ENCODE data around the gene GDA. TPM values are rescaled to one million over a fixed set of nuclear protein-coding genes. Genes with fewer than 3 reads are reported as not detected.

The GDA gene
- total RNA-seq, 1 experiment from 2014 or later = 24.3 TPM

DNA sequence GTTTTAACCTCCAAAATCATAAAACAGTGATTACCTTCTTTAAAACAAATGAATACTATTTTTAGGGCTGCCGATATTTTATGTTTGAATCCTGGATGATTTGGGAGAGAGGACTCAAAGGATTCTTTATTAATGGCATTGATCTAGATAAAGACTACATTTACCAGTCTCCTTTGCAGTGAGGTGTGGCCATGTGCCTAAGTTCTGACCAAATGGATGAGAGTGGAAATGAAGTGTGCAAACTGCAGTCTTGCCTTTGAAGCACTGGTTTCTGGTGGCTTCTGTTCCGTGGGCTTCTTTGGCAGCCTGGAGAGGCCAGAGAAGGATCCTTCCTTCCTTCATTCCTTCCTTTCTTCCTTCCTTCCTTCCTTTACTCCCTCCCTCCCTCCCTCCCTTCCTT, 24.3 kb upstream of the GDA start:
- H3K9me3 Mint-ChIP-seq (ENCODE audit: low read depth, unreplicated experiment) = no peaks in the 10 kb centered on the region
- BruUV-seq (replicated peaks) = no TSS peak
- no peak for DNase-seq
- no peak overlapping the region for H3K27ac Mint-ChIP-seq (ENCODE audit: unreplicated experiment)
- peaks cover 38% of the 10 kb centered on the region for H3K4me1 Mint-ChIP-seq (ENCODE audit: low read depth, unreplicated experiment)
- H3K4me3 Mint-ChIP-seq (ENCODE audit: low read depth, unreplicated experiment) = no peak overlapping the region
- intact Hi-C loops (cut with micrococcal nuclease; ENCODE audit: unreplicated experiment) = no loop called here
- TF ChIP-seq, protein P1, sequence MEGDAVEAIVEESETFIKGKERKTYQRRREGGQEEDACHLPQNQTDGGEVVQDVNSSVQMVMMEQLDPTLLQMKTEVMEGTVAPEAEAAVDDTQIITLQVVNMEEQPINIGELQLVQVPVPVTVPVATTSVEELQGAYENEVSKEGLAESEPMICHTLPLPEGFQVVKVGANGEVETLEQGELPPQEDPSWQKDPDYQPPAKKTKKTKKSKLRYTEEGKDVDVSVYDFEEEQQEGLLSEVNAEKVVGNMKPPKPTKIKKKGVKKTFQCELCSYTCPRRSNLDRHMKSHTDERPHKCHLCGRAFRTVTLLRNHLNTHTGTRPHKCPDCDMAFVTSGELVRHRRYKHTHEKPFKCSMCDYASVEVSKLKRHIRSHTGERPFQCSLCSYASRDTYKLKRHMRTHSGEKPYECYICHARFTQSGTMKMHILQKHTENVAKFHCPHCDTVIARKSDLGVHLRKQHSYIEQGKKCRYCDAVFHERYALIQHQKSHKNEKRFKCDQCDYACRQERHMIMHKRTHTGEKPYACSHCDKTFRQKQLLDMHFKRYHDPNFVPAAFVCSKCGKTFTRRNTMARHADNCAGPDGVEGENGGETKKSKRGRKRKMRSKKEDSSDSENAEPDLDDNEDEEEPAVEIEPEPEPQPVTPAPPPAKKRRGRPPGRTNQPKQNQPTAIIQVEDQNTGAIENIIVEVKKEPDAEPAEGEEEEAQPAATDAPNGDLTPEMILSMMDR (IDR thresholded peaks at IDR 0.05; ENCODE audit: unreplicated experiment) = no peak
- H3K27me3 Mint-ChIP-seq (ENCODE audit: unreplicated experiment) = no peaks in the 10 kb centered on the region
- H3K36me3 Mint-ChIP-seq (ENCODE audit: insufficient read depth, unreplicated experiment) = no peaks in the 10 kb centered on the region
- CTCF ChIA-PET = no interaction called here

DNA sequence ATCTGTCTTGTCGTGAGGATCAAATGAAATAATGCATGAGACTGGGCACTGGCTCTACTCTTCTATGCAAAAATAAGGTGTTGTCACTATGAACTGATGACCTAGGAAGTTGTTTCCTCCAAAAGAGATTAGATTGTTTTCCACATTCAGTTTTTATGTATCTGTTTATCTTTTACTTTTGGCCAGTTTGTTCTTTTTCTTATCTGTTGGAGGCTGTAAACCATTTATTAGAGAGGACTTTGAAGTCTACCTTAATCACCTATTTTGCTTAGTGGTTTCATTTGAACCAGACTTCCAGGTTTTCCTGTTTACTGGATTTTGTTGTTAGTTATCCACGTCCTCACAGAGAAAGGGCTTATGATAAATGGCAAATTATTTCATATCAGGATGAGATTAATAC, 21.5 kb upstream of the GDA start:
- Mint-ChIP-seq H3K36me3 (ENCODE audit: insufficient read depth, unreplicated experiment) (no peaks in the 10 kb centered on the region), H3K27ac (ENCODE audit: unreplicated experiment) (no peak overlapping the region), H3K4me1 (ENCODE audit: low read depth, unreplicated experiment) (peaks cover 47% of the 10 kb centered on the region), H3K27me3 (ENCODE audit: unreplicated experiment) (no peaks in the 10 kb centered on the region), H3K4me3 (ENCODE audit: low read depth, unreplicated experiment) (no peak overlapping the region), H3K9me3 (ENCODE audit: low read depth, unreplicated experiment) (no peaks in the 10 kb centered on the region)
- no peak for DNase-seq
- TF ChIP-seq, protein P1 (IDR thresholded peaks at IDR 0.05; ENCODE audit: unreplicated experiment) = no peak
- CTCF ChIA-PET = interaction anchor here (0.7 kb wide), 1 partner anchor 17 kb away, joined by 3 read pairs; no protein-coding TSS in a partner anchor
- BruUV-seq (replicated peaks) = no TSS peak
- intact Hi-C loops (cut with micrococcal nuclease; ENCODE audit: unreplicated experiment) = no loop called here

DNA sequence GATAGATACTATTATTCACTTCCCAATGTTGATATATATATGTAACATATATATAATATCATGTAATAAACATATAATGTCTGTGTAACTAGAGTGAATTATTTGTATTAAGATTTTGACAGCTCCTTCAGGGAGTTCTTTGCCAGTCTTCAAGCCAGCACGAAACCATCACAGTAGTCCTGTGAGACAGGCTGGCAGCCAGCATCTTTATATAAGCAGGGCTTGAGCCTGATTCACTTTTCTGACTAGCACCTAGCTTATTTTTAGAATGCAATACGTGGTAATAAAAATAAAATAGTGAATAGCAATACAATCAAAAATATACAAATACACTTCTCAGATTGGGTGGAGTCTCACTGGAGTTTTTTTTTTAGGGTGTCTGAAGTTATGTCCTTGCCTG, 20.7 kb upstream of the GDA start:
- intact Hi-C loops (cut with micrococcal nuclease; ENCODE audit: unreplicated experiment) = no loop called here
- Mint-ChIP-seq H3K4me3 (ENCODE audit: low read depth, unreplicated experiment) (no peak overlapping the region), H3K36me3 (ENCODE audit: insufficient read depth, unreplicated experiment) (no peaks in the 10 kb centered on the region), H3K4me1 (ENCODE audit: low read depth, unreplicated experiment) (peaks cover 50% of the 10 kb centered on the region), H3K27me3 (ENCODE audit: unreplicated experiment) (no peaks in the 10 kb centered on the region), H3K27ac (ENCODE audit: unreplicated experiment) (no peak overlapping the region), H3K9me3 (ENCODE audit: low read depth, unreplicated experiment) (no peaks in the 10 kb centered on the region)
- TF ChIP-seq, protein P1 (IDR thresholded peaks at IDR 0.05; ENCODE audit: unreplicated experiment) = no peak
- no TSS peak for BruUV-seq (replicated peaks)
- DNase-seq = no peak
- CTCF ChIA-PET = no interaction called here

DNA sequence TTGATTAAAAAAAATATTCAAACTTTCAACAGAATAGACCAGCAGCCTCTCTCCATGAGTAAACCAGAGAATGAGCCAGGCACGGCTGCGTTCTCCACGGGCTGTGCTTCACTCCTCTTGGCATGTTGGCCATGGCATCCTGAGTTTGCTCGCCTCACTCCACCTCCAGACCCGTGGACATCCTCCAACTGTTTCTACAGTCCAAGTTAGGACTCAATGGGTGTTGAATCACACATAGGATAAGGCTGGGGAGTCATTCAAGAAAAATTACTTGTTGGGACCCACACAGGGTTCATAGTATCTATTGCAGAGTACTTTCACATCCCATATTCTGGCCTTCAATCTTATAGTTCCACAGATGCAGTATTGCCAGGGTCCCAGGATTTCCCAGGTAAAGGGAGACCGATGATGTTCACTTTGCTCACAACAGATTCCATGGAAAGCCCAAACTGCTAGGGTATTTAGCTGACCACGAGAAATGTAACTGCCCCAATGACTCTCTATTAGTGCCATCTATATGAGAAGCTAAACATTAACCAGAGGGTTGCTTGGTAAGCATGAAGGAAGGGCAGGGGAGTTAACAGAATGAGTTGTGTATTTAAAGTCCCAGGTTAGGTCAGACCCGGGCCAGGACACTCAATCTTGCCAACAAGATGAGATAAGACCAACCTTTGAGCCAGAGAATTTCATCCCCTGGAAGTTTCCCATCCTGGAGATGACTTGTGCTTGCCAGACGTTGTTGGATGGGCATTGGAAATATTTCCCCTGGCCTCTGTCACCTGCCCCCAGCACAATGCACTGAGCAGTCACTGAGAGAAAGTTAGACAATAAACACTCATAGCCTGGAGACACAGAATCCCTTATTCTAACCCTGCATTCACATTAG, 19.7 kb upstream of the GDA start:
- intact Hi-C loops (cut with micrococcal nuclease; ENCODE audit: unreplicated experiment) = no loop called here
- TF ChIP-seq, protein P1 (IDR thresholded peaks at IDR 0.05; ENCODE audit: unreplicated experiment) = no peak
- Mint-ChIP-seq H3K9me3 (ENCODE audit: low read depth, unreplicated experiment) (no peaks in the 10 kb centered on the region), H3K27me3 (ENCODE audit: unreplicated experiment) (no peaks in the 10 kb centered on the region), H3K36me3 (ENCODE audit: insufficient read depth, unreplicated experiment) (no peaks in the 10 kb centered on the region), H3K4me3 (ENCODE audit: low read depth, unreplicated experiment) (peak overlapping the region; percentile 24), H3K27ac (ENCODE audit: unreplicated experiment) (peak overlapping the region; percentile 54), H3K4me1 (ENCODE audit: low read depth, unreplicated experiment) (peaks cover 54% of the 10 kb centered on the region)
- CTCF ChIA-PET = no interaction called here
- peak; percentile 53 for DNase-seq
- no TSS peak for BruUV-seq (replicated peaks)

All from Calu3 (cell line).